ENCODE measurements around the gene RAD51B.

RAD51B gene

DNA sequence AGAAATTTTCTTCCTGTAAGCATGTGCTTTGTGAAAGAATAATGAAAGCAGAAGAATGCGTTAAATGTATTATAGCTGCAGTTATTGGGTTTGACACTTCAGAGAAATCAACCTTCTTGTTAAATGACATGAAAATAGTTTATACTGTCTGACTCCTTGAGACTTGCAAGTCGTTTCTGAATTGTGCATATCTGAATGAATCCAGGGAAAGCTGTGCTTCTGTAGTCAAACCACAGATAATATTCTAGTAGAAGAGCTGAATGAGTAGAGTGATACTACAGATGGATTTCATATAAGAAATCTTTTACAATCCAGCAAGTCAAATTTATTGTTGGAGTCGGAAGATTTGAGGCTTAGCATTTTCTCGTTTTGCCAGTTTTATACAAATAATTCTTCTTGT lies 343.3 kb downstream of the RAD51B start:
- peaks cover 14% of the 10 kb centered on the region for H3K4me1 ChIP-seq (ENCODE audit: insufficient read depth, poor library complexity, severe bottlenecking)
- H3K27ac ChIP-seq (ENCODE audit: poor library complexity, severe bottlenecking) = no peak overlapping the region
- H3K36me3 ChIP-seq (ENCODE audit: low read depth) = no peaks in the 10 kb centered on the region
- DNase-seq (ENCODE audit: low spot score) = no peak
- no peak overlapping the region for H3K4me3 ChIP-seq (ENCODE audit: severe bottlenecking)
- no peaks in the 10 kb centered on the region for H3K27me3 ChIP-seq (ENCODE audit: insufficient read depth, poor library complexity, severe bottlenecking)
- H3K9me3 ChIP-seq (ENCODE audit: severe bottlenecking) = no peaks in the 10 kb centered on the region
- TF ChIP-seq, protein P1, sequence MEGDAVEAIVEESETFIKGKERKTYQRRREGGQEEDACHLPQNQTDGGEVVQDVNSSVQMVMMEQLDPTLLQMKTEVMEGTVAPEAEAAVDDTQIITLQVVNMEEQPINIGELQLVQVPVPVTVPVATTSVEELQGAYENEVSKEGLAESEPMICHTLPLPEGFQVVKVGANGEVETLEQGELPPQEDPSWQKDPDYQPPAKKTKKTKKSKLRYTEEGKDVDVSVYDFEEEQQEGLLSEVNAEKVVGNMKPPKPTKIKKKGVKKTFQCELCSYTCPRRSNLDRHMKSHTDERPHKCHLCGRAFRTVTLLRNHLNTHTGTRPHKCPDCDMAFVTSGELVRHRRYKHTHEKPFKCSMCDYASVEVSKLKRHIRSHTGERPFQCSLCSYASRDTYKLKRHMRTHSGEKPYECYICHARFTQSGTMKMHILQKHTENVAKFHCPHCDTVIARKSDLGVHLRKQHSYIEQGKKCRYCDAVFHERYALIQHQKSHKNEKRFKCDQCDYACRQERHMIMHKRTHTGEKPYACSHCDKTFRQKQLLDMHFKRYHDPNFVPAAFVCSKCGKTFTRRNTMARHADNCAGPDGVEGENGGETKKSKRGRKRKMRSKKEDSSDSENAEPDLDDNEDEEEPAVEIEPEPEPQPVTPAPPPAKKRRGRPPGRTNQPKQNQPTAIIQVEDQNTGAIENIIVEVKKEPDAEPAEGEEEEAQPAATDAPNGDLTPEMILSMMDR (IDR thresholded peaks at IDR 0.05; ENCODE audit: poor library complexity, severe bottlenecking) = no peak
- ATAC-seq (ENCODE audit: low read depth) = no peak

DNA sequence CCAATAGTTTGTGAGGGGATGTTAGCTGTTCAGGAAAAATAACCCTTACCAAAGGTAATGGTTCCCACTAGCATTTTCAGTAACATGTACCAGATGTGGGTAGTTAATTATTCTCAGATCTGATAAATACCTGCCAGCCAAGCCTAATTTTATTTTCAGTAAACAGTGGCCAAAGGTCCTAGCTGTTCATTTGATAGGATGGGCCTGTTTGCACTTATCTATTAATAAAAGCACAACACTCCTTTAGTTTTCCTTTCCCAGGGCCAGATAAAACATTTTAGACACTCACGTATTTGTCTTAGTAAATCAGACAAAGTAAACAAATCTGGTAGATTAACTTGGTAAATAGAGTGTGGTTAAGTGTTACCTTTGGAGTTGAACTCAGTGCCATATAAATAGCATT lies 345.1 kb downstream of the RAD51B start:
- Histone ChIP-seq H3K4me1 (ENCODE audit: insufficient read depth, poor library complexity, severe bottlenecking) (peaks cover 3% of the 10 kb centered on the region), H3K36me3 (ENCODE audit: low read depth) (no peaks in the 10 kb centered on the region), H3K27me3 (ENCODE audit: insufficient read depth, poor library complexity, severe bottlenecking) (no peaks in the 10 kb centered on the region), H3K9me3 (ENCODE audit: severe bottlenecking) (no peaks in the 10 kb centered on the region), H3K27ac (ENCODE audit: poor library complexity, severe bottlenecking) (no peak overlapping the region), H3K4me3 (ENCODE audit: severe bottlenecking) (no peak overlapping the region)
- ATAC-seq (ENCODE audit: low read depth) = no peak
- TF ChIP-seq, protein P1 (IDR thresholded peaks at IDR 0.05; ENCODE audit: poor library complexity, severe bottlenecking) = no peak
- DNase-seq (ENCODE audit: low spot score) = no peak

DNA sequence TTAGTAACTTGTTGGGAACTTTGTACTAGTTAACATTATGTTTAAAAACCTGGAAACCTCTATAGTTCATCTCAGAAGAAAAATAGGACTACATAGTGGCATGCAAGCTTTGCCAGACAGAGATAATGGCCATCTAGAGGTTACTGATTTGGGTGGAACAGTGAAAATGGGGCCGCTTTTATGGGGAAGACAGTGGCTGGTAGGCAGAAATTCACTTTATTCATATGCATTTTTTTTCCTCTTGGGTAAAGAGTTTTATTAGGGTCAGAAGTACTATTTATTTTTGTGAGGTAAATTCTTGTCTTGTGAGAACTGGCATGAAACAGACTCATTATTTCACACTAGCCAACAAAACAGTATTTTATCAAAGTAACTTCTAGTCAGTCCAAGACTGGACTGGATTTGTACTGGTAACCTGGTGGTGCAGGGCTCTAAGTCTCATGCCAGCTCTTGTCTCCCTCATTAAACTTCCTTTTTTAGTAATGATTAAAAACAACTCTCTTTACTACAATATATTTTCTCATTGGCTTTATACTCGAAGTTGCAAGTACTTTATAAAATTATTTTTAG lies 345.8 kb downstream of the RAD51B start:
- Histone ChIP-seq H3K4me3 (ENCODE audit: severe bottlenecking) (no peak overlapping the region), H3K36me3 (ENCODE audit: low read depth) (no peaks in the 10 kb centered on the region), H3K9me3 (ENCODE audit: severe bottlenecking) (no peaks in the 10 kb centered on the region), H3K4me1 (ENCODE audit: insufficient read depth, poor library complexity, severe bottlenecking) (peaks cover 3% of the 10 kb centered on the region), H3K27ac (ENCODE audit: poor library complexity, severe bottlenecking) (no peak overlapping the region), H3K27me3 (ENCODE audit: insufficient read depth, poor library complexity, severe bottlenecking) (no peaks in the 10 kb centered on the region)
- TF ChIP-seq, protein P1 (IDR thresholded peaks at IDR 0.05; ENCODE audit: poor library complexity, severe bottlenecking) = no peak
- no peak for DNase-seq (ENCODE audit: low spot score)
- ATAC-seq (ENCODE audit: low read depth) = no peak

DNA sequence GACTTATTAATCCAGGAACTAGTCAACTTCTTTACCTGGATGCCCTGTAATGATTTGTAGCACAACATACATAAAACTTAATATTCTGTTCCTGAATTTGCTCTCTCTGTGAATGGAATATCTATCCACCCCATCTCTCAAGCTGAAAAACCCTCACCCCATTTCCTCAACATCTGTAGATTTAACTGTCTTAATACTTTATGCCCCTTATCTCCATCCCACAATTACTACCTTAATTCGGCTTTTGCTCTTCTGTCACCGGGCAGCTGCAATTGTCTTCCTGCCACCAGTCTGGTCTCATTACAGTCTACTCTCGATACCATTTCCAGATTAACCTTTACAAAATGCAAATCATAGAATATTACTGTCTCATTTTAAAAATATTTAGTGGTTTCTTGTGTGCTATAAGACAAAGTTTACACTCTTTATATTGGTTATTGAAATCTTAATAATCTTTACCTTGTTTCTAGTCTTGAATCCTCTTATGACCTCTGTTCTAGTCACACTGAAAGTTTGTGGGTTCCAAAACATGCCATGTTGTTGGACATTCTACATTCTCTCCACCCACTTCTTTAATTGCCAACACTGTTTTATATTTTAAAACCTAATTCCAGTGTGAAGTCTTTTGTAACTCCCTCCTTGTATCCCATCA lies 347.3 kb downstream of the RAD51B start:
- Histone ChIP-seq H3K36me3 (ENCODE audit: low read depth) (no peaks in the 10 kb centered on the region), H3K27ac (ENCODE audit: poor library complexity, severe bottlenecking) (no peak overlapping the region), H3K9me3 (ENCODE audit: severe bottlenecking) (no peaks in the 10 kb centered on the region), H3K27me3 (ENCODE audit: insufficient read depth, poor library complexity, severe bottlenecking) (no peaks in the 10 kb centered on the region), H3K4me1 (ENCODE audit: insufficient read depth, poor library complexity, severe bottlenecking) (peaks cover 5% of the 10 kb centered on the region), H3K4me3 (ENCODE audit: severe bottlenecking) (no peak overlapping the region)
- TF ChIP-seq, protein P1 (IDR thresholded peaks at IDR 0.05; ENCODE audit: poor library complexity, severe bottlenecking) = no peak
- ATAC-seq (ENCODE audit: low read depth) (no peak), DNase-seq (ENCODE audit: low spot score) (no peak)

Data from RWPE2 (cell line).